Astrocyte of the cerebellum (primary cell): ENCODE results near the gene JPH2.

Experiments
- DNase-seq: peaks from one replicate; pipeline ENCODE4 v3.0.0-alpha.2; 2011; ENCODE audit warnings: low read depth
- H3K4me3 ChIP-seq: 2 replicates; pipeline ENCODE4 v1.5.1; 2011; ENCODE audit warnings: mild to moderate bottlenecking, low read depth, low read length, moderate library complexity
- in situ Hi-C: cut with HindIII; loops from 2 replicates; pipeline ENCODE4 v1.10.0; 2017; ENCODE audit warnings: low sequenced_read_pairs
- TF ChIP-seq, protein P1 (sequence below): IDR thresholded peaks from 2 replicates; pipeline ENCODE4 v1.5.1; 2012; ENCODE audit warnings: low read length, low read depth, moderate library complexity, mild to moderate bottlenecking; ENCODE audit errors: missing control alignments

Gene JPH2

DNA sequence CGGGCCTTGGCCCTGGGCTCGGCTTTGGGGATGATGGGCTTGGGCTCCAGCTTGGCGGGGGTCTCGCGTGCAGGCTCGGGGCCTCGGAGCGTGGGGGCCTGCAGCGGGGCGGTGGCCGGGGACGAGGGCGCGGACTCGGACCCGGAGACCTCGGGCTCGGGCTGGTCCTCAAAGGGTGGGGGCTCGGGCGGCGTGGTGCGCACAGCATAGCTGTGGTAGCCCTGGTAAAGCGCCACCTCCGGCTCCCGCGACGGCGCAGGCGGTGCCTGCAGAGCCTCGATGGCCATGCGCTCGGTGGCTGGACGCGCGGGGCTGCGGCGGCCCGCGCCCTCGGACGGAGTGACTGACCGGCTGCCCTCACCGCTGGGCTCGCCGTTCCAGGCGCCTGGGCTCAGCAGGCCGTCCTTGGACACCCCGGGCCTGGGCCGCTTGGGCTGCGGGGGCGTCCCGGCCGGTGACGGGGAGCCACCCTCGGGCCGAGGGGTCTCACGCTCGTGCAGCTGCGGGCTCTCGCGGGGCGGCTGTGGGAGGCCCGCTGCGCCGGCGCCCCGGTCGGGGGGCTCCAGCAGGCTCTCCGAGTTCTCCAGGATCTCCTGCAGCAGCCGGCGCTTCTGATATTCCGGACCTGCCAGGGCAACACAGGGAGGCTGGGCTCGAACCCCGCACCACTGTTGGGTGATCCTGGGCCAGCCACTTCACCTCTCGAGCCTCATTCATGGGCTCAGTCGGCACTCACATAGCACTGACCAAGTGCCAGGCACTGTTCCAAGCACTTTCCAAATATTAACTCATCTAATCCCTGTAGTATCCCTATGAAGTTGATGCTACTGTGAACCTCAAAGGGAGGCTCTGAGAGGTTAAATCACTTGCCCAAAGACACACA is 71.0 kb downstream of the JPH2 start:
- no peak for DNase-seq
- TF ChIP-seq, protein P1, sequence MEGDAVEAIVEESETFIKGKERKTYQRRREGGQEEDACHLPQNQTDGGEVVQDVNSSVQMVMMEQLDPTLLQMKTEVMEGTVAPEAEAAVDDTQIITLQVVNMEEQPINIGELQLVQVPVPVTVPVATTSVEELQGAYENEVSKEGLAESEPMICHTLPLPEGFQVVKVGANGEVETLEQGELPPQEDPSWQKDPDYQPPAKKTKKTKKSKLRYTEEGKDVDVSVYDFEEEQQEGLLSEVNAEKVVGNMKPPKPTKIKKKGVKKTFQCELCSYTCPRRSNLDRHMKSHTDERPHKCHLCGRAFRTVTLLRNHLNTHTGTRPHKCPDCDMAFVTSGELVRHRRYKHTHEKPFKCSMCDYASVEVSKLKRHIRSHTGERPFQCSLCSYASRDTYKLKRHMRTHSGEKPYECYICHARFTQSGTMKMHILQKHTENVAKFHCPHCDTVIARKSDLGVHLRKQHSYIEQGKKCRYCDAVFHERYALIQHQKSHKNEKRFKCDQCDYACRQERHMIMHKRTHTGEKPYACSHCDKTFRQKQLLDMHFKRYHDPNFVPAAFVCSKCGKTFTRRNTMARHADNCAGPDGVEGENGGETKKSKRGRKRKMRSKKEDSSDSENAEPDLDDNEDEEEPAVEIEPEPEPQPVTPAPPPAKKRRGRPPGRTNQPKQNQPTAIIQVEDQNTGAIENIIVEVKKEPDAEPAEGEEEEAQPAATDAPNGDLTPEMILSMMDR: no peak
- H3K4me3 ChIP-seq: no peak overlapping the region

DNA sequence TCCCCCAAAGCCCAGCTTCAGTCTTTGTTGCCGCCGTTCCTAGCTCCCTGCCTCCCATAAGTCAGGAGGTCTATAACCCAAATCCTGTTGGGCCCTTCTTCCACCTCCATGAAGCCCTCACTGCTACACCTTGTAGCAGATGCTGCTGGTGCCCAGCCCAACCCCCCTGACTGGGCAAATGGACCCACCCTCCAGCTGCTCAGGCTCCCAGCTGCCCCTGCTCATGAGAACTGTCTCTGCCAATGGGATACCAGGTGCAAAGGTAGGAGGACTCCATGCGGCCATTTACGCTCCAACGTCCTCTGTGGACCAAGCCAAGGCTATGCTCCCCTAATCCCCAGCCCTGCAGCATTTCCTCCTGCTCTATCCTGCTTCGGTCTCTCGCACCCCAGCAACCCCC is 71.8 kb downstream of the JPH2 start:
- H3K4me3 ChIP-seq: no peak overlapping the region
- in situ Hi-C loops: no loop called here
- no peak for DNase-seq
- TF ChIP-seq, protein P1: no peak

More for the DNA sequence above, 71.0 kb downstream of the JPH2 start:
- in situ Hi-C loops: no loop called here

DNA sequence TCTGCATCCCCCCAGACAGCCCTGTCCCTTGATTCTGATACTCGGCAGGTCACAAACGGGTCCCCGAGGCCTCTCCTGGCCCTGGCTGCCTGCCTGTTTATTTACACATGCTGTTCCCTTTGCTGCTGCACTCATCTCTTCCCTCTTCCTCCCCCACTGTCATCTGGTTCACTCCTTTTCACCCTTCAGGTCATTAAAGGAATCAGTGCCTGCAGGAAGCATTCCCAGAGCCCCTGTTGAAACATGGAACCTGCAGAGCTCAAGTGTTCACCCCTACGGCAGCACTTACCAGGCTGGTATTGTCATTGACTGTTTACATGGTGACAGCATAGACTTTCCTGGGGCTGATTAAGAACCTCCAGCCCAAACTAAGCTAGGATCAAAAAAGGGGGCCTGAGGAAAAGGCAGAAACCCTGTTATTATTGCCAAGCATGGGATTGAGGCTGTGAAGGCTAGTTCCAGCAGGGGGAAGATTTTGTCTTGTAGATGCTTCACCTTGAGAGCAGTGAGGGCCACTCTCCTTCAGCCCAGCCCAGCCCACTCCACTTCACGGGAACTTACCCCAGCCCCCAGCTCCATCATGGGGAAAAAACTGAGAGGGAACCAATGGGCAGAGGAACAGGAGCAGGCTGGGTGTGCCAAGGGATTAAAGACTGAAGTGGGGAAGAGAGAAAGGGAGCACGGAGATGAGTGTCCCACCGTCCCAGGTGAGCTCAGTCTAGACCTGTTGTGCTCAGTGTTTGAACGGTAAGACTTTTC is 73.2 kb downstream of the JPH2 start:
- DNase-seq: no peak
- in situ Hi-C loops: no loop called here
- no peak overlapping the region for H3K4me3 ChIP-seq
- TF ChIP-seq, protein P1: no peak

GRCh38 chr20:44112889-44113617 is 73.9 kb downstream of the JPH2 start:
- in situ Hi-C loops: no loop called here
- H3K4me3 ChIP-seq: no peak overlapping the region
- no peak for DNase-seq
- TF ChIP-seq, protein P1: no peak

DNA sequence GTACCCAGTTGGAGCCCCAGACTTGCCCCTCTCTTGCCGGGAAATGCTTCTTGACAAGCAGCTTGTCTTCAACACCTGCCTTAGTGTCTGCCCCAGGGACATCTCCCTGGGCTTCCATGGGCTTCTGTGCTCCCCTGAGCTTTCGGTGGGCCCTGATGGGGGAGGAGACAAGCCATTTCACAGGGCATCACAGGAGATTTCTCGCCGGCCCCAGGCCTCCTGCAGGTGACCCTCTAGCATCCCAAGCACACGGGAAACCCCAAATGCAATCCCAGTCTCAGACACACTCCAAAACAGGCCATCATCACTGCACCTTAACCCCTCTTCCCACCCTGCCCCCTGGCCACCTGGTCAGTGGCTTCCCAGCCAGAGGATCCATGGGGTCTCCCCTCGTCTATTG is 74.5 kb downstream of the JPH2 start:
- in situ Hi-C loops: no loop called here
- TF ChIP-seq, protein P1: no peak
- DNase-seq: no peak

DNA sequence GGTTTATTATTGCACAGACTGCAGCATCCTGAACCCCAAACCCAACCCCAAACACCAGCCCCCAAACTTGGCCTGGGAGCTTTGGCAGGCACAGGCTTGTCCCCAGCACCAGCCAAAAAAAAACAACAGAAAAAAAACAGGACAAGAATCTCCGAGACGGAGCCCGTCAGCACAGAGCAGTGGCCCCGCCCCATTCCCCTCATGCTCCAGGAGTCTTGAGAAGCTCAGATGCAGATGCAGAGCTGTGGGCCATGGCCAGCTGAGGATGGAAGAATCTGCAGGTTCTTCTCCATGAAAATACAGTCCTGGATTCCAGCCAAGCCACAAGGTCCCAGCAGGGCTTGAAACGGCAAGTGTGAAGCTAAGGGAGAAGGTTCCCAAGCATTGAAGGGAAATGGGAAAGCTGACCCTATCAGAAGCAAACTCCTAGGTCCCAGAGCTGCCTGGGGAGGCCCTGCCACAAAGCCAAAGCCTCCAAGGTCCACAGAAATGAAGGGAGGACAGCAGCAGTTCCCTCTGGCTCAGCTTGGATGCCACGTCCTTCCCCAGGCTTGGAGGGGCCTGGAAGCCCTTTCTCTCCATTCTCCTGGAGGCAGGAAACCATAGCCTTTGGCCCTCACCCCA is 75.2 kb downstream of the JPH2 start:
- peak; percentile 29 for DNase-seq
- in situ Hi-C loops: no loop called here
- H3K4me3 ChIP-seq: no peak overlapping the region
- TF ChIP-seq, protein P1: no peak

More for the DNA sequence above, 74.5 kb downstream of the JPH2 start:
- H3K4me3 ChIP-seq: no peak overlapping the region
